IPS-NIHi7 (cell line): Measurements from ENCODE around the gene SETMAR.
"Not testable (repeated sequence)": the region's sequence is repeated elsewhere in the genome, so short reads cannot be mapped to it uniquely, and the experiment has no call there.

Source experiments
- DNase-seq: peaks from one replicate; pipeline ENCODE4 v3.0.0; 2012; ENCODE audit warnings: mixed read lengths; ENCODE audit errors: extremely low spot score

SETMAR gene

DNA sequence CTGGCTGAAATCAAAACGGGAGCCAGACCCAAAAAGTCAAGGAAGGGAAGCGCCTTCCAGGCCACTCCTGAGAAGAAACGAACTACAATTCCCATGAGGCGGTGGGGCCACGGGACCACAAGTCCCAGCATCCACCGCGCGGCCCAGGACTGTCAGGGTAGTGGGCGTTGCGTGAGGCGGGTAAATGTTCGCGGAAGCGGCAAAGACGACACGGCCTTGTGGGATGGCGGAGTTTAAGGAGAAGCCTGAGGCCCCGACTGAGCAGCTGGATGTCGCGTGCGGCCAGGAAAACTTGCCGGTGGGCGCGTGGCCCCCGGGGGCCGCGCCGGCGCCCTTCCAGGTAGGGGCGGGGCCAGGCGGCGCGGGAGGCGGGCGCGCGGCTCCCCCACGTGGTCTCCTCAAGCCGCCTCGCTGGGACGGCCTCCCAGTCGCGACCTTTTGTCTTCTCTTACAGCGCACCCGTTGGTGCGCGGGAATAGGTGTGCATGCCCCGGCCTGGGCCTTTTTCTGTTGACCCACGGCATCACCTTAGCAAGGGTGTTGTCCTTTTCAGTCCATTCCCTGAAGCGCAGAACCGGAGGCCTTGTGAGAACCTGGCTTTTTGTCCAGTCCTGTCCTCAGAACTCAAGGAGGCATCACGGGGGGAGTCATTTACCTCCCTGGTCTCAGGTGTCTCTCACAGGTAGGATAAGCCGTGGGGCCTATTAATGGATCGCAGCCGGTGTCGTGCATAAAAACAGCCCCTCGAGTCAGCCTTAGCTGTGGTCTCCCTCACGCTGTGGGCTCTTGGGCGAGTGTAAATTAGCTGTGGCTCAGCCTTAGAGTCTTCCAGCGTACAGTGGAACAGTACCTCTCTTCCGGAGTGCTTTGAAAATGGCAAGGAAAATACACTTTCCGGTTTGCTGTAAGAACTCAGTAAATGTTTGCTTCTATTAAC, at the start of gene SETMAR:
TSS of gene SETMAR (plus strand) at position 183 of the 937 bp plus-strand sequence. CDS start at position 185, 2 bp downstream.
- peak; percentile 96 for DNase-seq

DNA sequence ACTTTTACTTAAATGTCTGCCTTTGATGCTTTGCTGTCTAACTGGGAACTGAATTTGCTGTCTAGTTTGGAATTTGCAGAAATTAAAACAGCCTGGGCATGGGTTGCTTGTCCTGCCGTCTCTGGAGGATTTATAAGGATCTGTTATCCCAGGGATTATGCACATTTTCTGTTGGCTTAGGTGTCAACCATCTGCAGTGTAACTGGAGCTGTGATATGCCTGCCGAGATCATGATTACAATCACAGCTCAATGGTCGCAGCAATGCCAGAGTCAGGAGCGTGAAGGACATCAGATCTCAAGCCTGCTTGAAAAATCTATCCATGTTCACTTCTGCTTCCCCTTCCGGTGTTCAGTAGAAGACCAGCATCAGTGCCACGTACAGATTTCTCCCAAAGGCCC, 41.8 kb upstream of the SETMAR start:
- no peak for DNase-seq

DNA sequence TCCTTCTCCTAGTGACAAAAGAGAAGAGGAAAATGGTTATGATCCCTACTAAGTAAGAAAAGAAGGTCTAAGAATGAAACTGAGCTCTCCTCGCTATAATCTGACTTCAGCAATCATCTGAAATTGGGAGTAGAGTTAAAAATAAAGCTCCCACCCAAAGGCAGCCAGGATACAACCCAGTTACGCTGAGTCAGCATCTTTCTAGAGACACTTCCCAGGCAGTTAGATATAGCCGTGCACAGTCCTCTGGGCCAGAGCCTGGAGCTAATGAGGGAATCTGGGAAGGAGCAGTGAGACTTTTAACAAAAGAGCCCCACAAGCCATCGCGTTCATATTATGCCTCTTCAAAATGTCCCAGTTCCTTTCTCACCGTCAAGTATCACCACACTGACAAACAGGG, 39.1 kb upstream of the SETMAR start:
- DNase-seq = no peak

DNA sequence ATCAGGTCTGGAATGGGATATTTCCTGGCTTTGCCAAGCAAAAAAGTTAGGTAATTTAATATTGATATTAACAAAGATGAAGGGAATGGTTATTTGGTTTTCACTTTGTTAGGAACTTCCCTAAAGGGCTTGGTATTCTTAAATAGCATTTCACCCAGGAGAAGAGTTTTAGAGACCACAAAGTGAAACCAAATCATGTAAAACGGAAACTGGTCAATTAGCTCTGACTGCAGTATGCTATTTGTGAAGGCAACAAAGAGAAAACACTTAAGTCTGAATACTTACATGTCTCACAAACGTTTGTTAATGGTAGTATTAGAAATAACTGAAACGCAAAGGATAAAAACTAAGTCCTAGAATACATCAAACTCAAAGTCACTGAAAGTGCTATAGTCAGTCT, 32.4 kb upstream of the SETMAR start:
- DNase-seq = no peak

- DNase-seq = peak; percentile 56
These were observed 31.3 kb upstream of the SETMAR start for GRCh38 chr3:4271834-4272233.

DNA sequence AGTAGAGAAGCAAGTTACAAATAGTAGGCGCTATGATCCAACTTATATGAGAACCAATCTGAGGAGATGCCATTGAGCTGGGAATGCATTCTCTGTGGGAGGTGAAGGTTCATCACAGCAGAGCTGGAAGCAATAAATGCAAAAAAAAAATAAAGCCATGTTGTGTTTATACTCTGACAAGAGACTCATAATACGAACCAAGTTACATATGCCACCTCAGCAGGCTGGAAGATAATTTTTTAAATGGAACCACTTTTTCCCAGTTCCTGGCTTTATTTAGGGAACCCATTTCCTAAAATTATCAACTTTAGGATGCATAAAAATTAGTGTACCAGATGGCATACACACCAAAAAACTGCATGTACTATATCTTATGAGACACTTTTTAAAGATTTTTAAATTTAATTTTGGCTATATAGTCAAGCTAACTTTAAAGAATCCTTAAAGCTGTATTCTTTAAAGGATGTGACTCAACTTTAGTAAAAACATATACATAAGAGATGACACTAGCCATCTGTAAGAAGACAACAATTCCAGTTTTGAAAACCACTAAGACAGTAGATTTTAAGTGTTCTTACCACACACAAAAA, 23.6 kb upstream of the SETMAR start:
- no peak for DNase-seq

GRCh38 chr3:4281991-4282390, 21.2 kb upstream of the SETMAR start:
- DNase-seq = no peak

GRCh38 chr3:4284865-4285264, 18.3 kb upstream of the SETMAR start:
- DNase-seq = no peak

DNA sequence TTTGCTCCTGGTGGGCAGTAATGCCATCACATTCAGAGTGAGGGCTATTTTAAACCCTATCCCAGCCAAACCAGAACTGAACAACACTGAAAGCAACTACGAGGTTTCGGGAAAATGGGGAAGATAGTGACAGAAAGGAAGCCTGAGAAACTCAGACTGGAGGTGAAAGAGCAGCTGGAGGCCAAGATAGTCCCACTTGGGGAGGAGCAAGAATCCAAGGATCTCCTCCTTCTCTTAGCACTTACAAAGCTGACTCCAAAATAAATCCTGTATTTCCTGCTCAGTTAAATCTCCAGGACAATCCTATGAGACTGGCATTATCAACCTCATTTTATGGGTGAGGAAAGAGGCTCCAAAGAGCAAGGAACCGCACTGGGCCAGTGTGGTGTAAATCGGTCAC, 14.1 kb upstream of the SETMAR start:
- DNase-seq = no peak

- DNase-seq = peak; percentile 32
These were observed 12.8 kb upstream of the SETMAR start for GRCh38 chr3:4290272-4290893.

- no peak for DNase-seq
These were observed 10.9 kb upstream of the SETMAR start for GRCh38 chr3:4292301-4292700.

DNA sequence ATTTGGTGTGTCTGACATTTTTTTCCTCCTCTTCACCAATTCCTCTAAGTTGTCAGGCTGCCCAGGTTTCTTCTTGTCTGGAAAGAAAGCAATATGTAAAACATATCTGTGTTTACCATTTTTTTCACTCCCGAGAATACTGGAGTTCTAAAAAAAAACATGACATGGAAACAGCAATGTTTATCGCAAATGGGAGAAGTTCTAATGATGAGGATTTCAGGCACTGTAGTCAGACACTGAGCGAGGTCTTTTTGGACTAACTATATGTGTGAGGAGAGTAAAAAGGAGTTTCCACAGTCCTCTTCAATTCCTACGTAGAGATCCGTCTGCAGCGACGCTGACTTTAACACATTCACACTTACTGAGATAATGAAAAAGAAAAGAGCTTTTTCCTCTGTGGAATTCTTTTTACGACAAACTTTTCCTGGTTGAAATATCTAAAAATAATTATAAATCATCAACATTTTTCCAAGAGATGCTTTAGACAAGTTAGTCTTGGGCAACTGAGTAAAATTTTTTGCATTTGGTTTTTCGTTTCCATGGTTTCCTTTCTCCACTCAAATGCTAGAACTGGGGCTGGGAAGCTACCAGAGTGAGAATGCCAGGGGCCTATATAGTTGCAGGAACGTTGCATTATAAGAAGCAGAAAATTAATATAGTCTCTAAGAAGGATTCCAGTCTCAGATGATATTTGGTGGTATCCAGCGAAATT, 8.4 kb upstream of the SETMAR start:
- no peak for DNase-seq

DNA sequence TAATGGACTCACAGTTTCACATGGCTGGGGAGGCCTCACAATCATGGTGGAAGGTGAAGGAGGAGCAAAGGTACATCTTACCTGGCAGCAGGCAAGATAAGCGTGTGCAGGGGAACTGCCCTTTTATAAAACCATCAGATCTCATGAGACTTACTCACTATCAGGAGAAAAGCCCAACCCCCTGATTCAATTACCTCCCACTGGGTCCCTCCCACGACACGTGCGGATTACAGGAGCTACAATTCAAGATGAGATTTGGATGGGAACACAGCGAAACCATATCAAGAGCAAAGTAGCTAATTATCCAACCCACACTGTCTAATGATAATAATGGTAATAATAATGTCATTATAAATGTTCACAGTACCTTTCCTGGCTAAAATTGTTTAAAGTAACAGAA, 6.7 kb upstream of the SETMAR start:
- not testable (repeated sequence) for DNase-seq

DNA sequence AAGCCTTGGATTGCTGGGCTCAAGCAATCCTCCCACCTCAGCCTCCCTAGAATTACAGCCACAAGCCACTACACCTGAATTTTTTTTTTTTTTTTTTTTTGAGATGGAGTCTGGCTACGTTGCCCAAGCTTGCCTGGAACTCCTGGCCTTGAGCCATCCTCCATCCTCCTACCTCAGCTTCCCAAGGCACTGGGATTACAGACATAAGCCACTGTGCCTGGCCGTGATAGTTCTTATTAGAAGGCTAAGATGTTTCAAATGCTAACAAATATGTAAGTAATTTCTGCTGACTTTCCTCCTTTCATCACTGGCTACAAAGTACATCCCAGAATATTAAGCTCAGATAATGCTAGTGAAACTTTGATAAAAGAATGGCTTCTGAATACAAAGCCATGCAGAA, 5.7 kb upstream of the SETMAR start:
- DNase-seq = no peak

- DNase-seq = peak; percentile 12
These were observed 422 bp upstream of the SETMAR start for GRCh38 chr3:4302747-4303146.

DNA sequence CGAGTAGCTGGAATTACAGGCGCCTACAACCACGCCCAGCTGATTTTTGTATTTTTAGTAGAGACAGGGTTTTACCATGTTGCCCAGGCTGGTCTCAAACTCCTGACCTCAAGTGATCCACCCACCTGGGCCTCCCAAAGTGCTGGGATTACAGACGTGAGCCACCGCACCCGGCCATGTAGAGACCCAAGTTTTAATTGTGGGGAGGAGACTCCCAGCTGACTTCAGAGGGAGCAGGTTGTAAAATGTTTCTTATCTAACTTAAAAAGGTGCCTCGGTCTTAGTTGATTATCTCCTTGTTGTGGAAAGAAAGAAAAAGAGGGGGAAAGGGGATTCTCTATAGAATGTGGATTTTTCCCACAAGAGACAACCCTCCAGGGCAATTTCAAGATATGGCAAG, 2.0 kb downstream of the SETMAR start:
- not testable (repeated sequence) for DNase-seq

- DNase-seq = no peak
These were observed 2.9 kb downstream of the SETMAR start for GRCh38 chr3:4306091-4306490.

DNA sequence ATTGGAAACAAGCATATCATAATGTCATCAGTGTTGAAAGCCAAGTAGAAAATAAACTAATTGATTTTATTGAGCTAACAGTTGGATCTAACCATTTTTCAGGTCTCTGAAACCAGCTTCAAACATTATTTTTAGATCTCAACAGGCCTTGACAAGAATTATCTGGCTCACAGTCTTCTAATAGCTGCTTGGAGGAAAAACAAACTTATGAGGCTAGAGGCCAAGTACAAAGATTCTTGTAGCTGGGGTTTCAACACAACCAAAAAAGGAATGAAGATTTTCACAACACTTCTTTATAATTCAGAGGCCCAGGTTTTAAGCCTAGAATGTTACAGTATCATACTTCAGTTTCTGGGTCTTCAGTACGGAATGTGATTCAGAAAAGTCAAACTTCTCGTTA, 3.7 kb downstream of the SETMAR start:
- no peak for DNase-seq

DNA sequence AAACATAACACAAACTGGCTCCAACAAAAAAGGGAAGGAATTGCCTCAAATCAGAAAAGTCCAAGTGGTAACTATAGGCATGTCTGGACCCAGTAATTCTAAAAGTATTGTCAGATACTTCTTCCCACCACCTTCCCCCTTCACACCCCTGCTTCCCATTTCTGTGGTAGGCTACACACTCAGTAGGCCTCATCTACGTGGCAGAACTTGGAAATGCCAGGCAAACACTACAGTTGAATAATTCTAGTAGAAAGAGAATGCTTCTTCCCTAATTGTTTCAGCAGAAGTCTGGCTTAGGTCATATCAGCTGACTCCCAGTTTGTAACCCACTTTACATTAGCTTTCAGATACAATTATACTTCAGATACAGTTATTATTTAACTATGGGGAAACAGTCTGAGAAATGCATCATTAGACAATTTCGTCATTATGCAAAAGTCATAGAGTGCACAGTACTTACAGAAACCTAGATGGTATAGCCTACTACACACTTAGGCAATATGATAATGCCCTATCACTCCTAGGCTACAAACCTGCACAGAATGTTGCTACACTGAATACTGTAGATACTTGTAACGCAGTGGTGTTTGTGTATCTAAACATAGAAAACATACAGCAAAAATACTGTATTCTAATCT, 6.4 kb downstream of the SETMAR start:
- DNase-seq = no peak

DNA sequence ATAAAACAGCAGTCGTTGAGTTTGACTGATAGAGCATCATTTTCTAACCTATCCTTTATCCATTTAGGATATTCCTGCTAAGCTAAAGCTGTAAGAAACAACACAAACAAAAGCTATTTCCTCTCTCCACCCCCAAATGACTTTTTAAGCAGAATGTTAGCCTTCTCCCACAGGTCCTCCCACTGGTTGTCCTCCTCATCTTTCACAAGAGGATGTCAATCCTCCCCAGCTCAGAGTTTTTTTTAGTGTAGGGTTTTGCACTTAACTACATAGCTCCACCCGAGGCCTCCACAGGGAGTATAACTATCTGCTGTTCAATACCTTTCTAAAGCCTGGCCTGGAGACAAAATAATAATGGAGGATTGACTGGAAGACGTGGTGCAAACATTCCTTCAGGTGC, 7.8 kb downstream of the SETMAR start:
- no peak for DNase-seq

GRCh38 chr3:4311496-4311895, 8.3 kb downstream of the SETMAR start:
- no peak for DNase-seq
